Transverse colon (tissue), 4 donors: Measurements from ENCODE around the gene AKR1C8. TPM values are rescaled to one million over a fixed set of nuclear protein-coding genes. Genes with fewer than 3 reads are reported as not detected.
A peak's percentile ranks its signal among the peaks of the same experiment; 100 is the strongest.

Experiments used
- DNase-seq: peaks from one replicate; pipeline ENCODE4 v3.0.0-alpha.2; 2019
- H3K27ac ChIP-seq, 4 donors: fragments of 200-600 bp; sonication (generic); 2 replicates each; pipeline ENCODE4 v1.5.1; 2016 to 2018; ENCODE audit warnings: inconsistent platforms in 4 of 4
- H3K27me3 ChIP-seq: fragments of 200-600 bp; sonication (generic); 2 replicates; pipeline ENCODE4 v1.5.1; 2017; ENCODE audit warnings: inconsistent platforms
- H3K36me3 ChIP-seq, 4 donors: fragments of 200-600 bp; sonication (generic); 2 replicates each; pipeline ENCODE4 v1.5.1; 2017 to 2019; ENCODE audit warnings: inconsistent platforms in 4 of 4
- H3K4me1 ChIP-seq, 4 donors: fragments of 200-600 bp; sonication (generic); 2 replicates each; pipeline ENCODE4 v1.5.1; 2017 to 2020; ENCODE audit warnings: inconsistent platforms in 4 of 4
- H3K4me3 ChIP-seq, 4 donors: fragments of 200-600 bp; sonication (generic); 1 replicate in 1 of 4; 2 replicates in 3 of 4; pipeline versions ENCODE4 v1.5.1 to v1.6.1; 2017 to 2019; ENCODE audit warnings: inconsistent platforms in 4 of 4
- H3K9me3 ChIP-seq, 2 donors: fragments of 200-600 bp; sonication (generic); 2 replicates each; pipeline ENCODE4 v1.5.1; 2017 to 2019; ENCODE audit warnings: inconsistent platforms in 2 of 2
- EP300 ChIP-seq: sonication (generic); formaldehyde crosslinking; IDR thresholded peaks from one replicate; pipeline ENCODE4 v1.6.1; 2017; ENCODE audit warnings: antibody characterized with exemption, low read depth
- POLR2A ChIP-seq: fragments of 450-650 bp; IDR thresholded peaks from one replicate; pipeline ENCODE4 v1.6.1; 2016; ENCODE audit warnings: antibody characterized with exemption, mild to moderate bottlenecking, moderate library complexity
- POLR2AphosphoS5 ChIP-seq, 3 donors: sonication (generic); formaldehyde crosslinking; IDR thresholded peaks; one replicate each; pipeline ENCODE4 v1.6.1; 2016; ENCODE audit warnings: antibody characterized with exemption in 3 of 3
- WGBS, 2 donors: methylation state at CpG; one replicate each; pipeline ENCODE4 v1.1.5; 2018; ENCODE audit warnings: low coverage in 1 of 2; 5-methylcytosine and 5-hydroxymethylcytosine counted together
- in situ Hi-C, 4 donors: fragments of 200-750 bp; cut with MboI; loops; one replicate each; pipeline versions ENCODE4 v1.15.0 to v1.15.1; 2017; ENCODE audit warnings: low sequenced_read_pairs in 3 of 4, low pct_ligation_motif_present in 1 of 4, low pct_unique_long_range_greater_than_20kb in 1 of 4
- intact Hi-C: fragments of 100-400 bp; cut with DNase I; formaldehyde crosslinking; loops from one replicate; pipeline ENCODE4 v1.15.1; 2023; ENCODE audit warnings: low total_unique reads
- total RNA-seq, 4 donors: library from RNA; depleted of rRNA; stranded (reverse); fragments of >200 nt; gene quantifications; one replicate each; pipeline ENCODE4 v1.1.0, GENCODE V29; 2016
- TF ChIP-seq, protein P1 (sequence below), 5 experiments: fragments of 200-600 bp in 3 of 5; fragments of 450-650 bp in 2 of 5; sonication (generic) in 3 of 5; IDR thresholded peaks; 1 replicate in 2 of 5; 2 replicates in 3 of 5; pipeline ENCODE4 v1.5.1; 2016 to 2017; ENCODE audit warnings: antibody characterized with exemption in 5 of 5, inconsistent platforms in 3 of 5, mild to moderate bottlenecking in 2 of 5, moderate library complexity in 1 of 5

Gene AKR1C8
- total RNA-seq, 4 donors from 2014 or later = 1.4 TPM; not detected in 3

DNA sequence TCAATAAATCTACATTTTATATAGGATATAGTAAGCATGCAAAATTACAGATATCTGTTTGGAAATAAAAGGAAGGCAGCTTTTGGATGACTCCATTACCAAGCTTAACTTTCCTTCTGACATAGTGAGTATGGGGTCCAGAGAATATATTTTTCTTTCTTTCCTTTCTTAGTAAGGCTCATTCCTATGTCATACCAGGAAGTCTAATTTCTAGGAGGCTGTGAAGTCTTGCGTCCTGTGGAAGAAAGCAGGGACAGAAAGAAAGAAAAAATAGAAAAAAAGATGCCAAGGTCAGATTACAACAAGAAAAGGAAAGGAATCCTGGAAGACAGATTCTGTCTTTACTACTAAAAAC is 36.3 kb downstream of the AKR1C8 start:
- in situ Hi-C loops = no loop called here
- Histone ChIP-seq H3K4me3 (no peak overlapping the region), H3K4me1 (peaks cover 2 to 30% (median 19%) of the 10 kb centered on the region in 4 donors), H3K36me3 (no peaks in the 10 kb centered on the region), H3K9me3 (peaks cover 4 to 7% of the 10 kb centered on the region in 2 donors), H3K27me3 (no peaks in the 10 kb centered on the region), H3K27ac (peak overlapping the region; percentile 77 to 86 (median 80))
- intact Hi-C loops = no loop called here
- TF ChIP-seq, protein P1, sequence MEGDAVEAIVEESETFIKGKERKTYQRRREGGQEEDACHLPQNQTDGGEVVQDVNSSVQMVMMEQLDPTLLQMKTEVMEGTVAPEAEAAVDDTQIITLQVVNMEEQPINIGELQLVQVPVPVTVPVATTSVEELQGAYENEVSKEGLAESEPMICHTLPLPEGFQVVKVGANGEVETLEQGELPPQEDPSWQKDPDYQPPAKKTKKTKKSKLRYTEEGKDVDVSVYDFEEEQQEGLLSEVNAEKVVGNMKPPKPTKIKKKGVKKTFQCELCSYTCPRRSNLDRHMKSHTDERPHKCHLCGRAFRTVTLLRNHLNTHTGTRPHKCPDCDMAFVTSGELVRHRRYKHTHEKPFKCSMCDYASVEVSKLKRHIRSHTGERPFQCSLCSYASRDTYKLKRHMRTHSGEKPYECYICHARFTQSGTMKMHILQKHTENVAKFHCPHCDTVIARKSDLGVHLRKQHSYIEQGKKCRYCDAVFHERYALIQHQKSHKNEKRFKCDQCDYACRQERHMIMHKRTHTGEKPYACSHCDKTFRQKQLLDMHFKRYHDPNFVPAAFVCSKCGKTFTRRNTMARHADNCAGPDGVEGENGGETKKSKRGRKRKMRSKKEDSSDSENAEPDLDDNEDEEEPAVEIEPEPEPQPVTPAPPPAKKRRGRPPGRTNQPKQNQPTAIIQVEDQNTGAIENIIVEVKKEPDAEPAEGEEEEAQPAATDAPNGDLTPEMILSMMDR (IDR thresholded peaks at IDR 0.05) = no peak
- no peak for TF ChIP-seq POLR2A
- no peak for TF ChIP-seq POLR2AphosphoS5 (IDR thresholded peaks at IDR 0.05)
- TF ChIP-seq EP300 = no peak
- no peak for DNase-seq
- WGBS, 2 donors = 61 to 70% methylated on average over 1 of the region's 1 CpG

DNA sequence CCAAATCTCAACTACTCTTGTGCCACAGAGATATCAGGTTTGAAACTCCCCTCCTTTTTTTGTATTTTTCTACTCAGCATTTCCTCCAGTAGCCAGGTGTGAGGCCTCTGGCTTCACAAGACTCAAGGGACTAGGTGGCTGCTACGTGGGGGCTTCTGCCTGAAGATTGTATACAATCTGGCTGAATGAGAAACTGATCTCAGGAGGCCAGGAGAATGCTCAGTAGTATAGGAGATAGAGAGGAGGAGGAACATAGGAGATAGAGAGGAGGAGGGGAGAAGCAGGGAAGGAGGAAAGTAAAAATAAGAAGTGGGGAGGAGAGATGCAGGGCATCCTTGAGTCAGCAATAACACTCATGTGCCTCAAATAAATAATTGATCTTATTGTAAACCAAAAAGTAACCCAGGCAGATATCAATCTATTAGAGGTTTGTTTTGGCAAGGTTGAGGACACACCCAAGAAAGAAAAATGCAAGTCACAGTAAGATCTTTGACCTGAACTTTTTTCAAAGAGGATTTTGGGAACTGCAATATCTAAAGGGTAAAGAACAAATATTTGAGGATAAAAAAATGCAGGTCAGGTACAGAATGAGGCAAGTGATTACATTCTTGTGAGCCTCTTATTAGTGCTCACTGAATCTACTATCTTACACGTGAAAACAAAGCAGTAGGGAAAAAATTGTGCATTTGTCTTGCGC is 36.8 kb downstream of the AKR1C8 start:
- 46 to 61% methylated on average over 2 to 3 of the region's 3 CpGs for WGBS, 2 donors

DNA sequence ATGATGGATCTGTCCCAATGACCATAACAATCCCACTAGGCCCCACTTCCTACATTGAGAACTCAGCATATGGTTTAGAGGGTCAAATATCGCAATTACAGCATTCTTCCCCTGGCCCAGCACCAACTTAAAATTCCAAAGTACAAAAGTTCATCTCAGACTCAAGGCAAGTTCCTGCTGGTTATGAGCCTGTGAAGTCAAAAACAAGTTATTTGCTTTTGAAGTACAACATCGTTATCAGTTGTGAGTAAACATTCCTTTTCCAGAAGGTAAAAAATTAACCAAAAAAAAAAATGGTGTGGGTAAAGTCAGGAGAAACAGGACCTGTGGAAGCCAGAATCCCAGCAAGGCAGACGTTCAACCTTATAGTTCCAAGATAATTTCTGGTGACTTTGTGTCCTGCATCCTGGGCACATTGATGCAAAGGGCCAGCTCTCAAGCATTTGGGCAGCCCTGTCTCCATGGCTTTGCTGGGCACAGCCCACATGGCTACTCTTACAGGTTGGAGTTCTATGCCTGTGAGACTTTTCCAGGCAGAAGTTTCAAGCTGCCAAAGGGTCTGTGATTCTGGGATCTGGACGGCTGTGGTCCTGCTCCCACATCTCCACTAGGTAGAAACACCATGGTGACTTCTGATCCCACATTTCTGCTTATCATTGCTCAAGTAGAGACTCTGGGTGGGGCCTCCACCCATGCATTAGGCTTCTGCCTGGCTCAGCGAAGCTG is 37.5 kb downstream of the AKR1C8 start:
- Histone ChIP-seq H3K9me3 (peaks cover 4 to 7% of the 10 kb centered on the region in 2 donors), H3K4me3 (no peak overlapping the region), H3K27ac (peak overlapping the region; percentile 77 to 86 (median 80)), H3K36me3 (no peaks in the 10 kb centered on the region), H3K4me1 (peaks cover 2 to 30% (median 19%) of the 10 kb centered on the region in 4 donors), H3K27me3 (no peaks in the 10 kb centered on the region)
- peak; percentile 48 for DNase-seq
- TF ChIP-seq, protein P1 (IDR thresholded peaks at IDR 0.05) = no peak
- peak in 1 of 3 donors; percentile 55 for TF ChIP-seq POLR2AphosphoS5 (IDR thresholded peaks at IDR 0.05)
- in situ Hi-C loops = no loop called here
- WGBS, 2 donors = 37 to 50% methylated on average over 2 to 5 of the region's 5 CpGs
- intact Hi-C loops = no loop called here

More for the DNA sequence above, 36.8 kb downstream of the AKR1C8 start:
- in situ Hi-C loops (no loop called here), intact Hi-C loops (no loop called here)
- DNase-seq = no peak
- Histone ChIP-seq H3K36me3 (no peaks in the 10 kb centered on the region), H3K27me3 (no peaks in the 10 kb centered on the region), H3K27ac (peak overlapping the region; percentile 77 to 86 (median 80)), H3K4me1 (peaks cover 2 to 30% (median 19%) of the 10 kb centered on the region in 4 donors), H3K9me3 (peaks cover 4 to 7% of the 10 kb centered on the region in 2 donors), H3K4me3 (no peak overlapping the region)
- TF ChIP-seq POLR2AphosphoS5 (IDR thresholded peaks at IDR 0.05) = no peak
- no peak for TF ChIP-seq POLR2A
- TF ChIP-seq EP300 = no peak
- TF ChIP-seq, protein P1 (IDR thresholded peaks at IDR 0.05) = no peak

DNA sequence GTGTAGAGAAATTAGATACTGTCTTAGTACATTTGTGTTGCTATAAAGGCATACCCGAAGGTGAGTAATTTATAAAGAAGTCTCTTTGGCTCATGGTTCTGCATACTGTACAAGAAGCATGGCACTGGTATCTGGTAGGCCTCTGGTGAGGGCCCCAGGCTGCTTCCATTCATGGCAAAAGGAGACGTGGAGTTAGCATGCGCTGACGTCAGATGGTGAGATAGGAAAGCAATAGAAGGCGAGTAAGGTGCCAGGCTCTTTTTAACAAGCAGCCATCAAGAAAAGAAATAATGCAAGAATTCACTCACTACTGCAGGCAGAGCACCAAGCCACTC is 38.1 kb downstream of the AKR1C8 start:
- Histone ChIP-seq H3K27ac (peak overlapping the region; percentile 73 to 86 (median 77)), H3K9me3 (peaks cover 4 to 7% of the 10 kb centered on the region in 2 donors), H3K4me1 (peaks cover 2 to 32% (median 22%) of the 10 kb centered on the region in 4 donors), H3K36me3 (no peaks in the 10 kb centered on the region), H3K4me3 (no peak overlapping the region), H3K27me3 (no peaks in the 10 kb centered on the region)
- 69 to 74% methylated on average over 5 of the region's 5 CpGs for WGBS, 2 donors
- no peak for DNase-seq
- intact Hi-C loops (no loop called here), in situ Hi-C loops (no loop called here)
- TF ChIP-seq EP300 = no peak
- no peak for TF ChIP-seq POLR2AphosphoS5 (IDR thresholded peaks at IDR 0.05)
- TF ChIP-seq POLR2A = no peak
- TF ChIP-seq, protein P1 (IDR thresholded peaks at IDR 0.05) = no peak
